DND-41 (cell line): Measurements from ENCODE around the gene PLXNA4.

Experiments used
- ATAC-seq: fragments of 200-7000 bp; cut with Tn5 transposase; 3 replicates; pipeline ENCODE4 v1.9.1; 2021; ENCODE audit warnings: low read depth; ENCODE audit not compliant: insufficient read depth
- DNase-seq: peaks from one replicate; pipeline ENCODE4 v3.0.0-alpha.2; 2020
- H2AFZ ChIP-seq: 2 replicates; pipeline ENCODE4 v1.6.0; 2012; ENCODE audit warnings: low read depth, low read length
- H3K27ac ChIP-seq: 2 replicates; pipeline ENCODE4 v1.5.1; 2012; ENCODE audit warnings: low read length, inconsistent platforms
- H3K27me3 ChIP-seq: fragments of 200-600 bp; sonication (generic); 2 replicates; pipeline ENCODE4 v1.6.0; 2012; ENCODE audit warnings: low read length, mild to moderate bottlenecking, inconsistent platforms; ENCODE audit not compliant: insufficient read depth, poor library complexity
- H3K36me3 ChIP-seq: 2 replicates; pipeline ENCODE4 v1.5.1; 2012; ENCODE audit warnings: low read length, inconsistent platforms; ENCODE audit not compliant: insufficient read depth
- H3K4me1 ChIP-seq: 2 replicates; pipeline ENCODE4 v1.5.1; 2012; ENCODE audit warnings: mild to moderate bottlenecking, low read length; ENCODE audit not compliant: insufficient read depth
- H3K4me2 ChIP-seq: 2 replicates; pipeline ENCODE4 v1.6.0; 2012; ENCODE audit warnings: mild to moderate bottlenecking, moderate library complexity, low read length, inconsistent platforms; ENCODE audit not compliant: insufficient read depth
- H3K4me3 ChIP-seq, 2 experiments: fragments of 200-600 bp in 1 of 2; shearing (Covaris generic) in 1 of 2; 2 replicates each; pipeline ENCODE4 v1.5.1; 2012 to 2016; ENCODE audit warnings: inconsistent platforms in 2 of 2, low read length in 2 of 2, mild to moderate bottlenecking in 2 of 2, low read depth in 1 of 2, moderate library complexity in 1 of 2
- H3K79me2 ChIP-seq: 2 replicates; pipeline ENCODE4 v1.6.0; 2012; ENCODE audit warnings: low read length, inconsistent platforms; ENCODE audit not compliant: insufficient read depth
- H3K9ac ChIP-seq: 2 replicates; pipeline ENCODE4 v1.6.0; 2012; ENCODE audit warnings: low read depth, mild to moderate bottlenecking, inconsistent platforms, low read length, moderate library complexity
- H3K9me3 ChIP-seq: 2 replicates; pipeline ENCODE4 v1.5.1; 2012; ENCODE audit warnings: low read length, moderate library complexity, mild to moderate bottlenecking, inconsistent platforms; ENCODE audit not compliant: insufficient read depth, severe bottlenecking
- H4K20me1 ChIP-seq: 2 replicates; pipeline ENCODE4 v1.6.0; 2012; ENCODE audit warnings: low read length; ENCODE audit not compliant: insufficient read depth
- CTCF ChIP-seq: IDR thresholded peaks from 2 replicates; pipeline ENCODE4 v1.5.1; 2012; ENCODE audit warnings: borderline replicate concordance, low read length, moderate library complexity, mild to moderate bottlenecking; ENCODE audit not compliant: poor library complexity, severe bottlenecking; ENCODE audit errors: extremely low read depth
- EZH2 ChIP-seq: IDR thresholded peaks from 3 replicates; pipeline ENCODE4 v1.6.1; 2012; ENCODE audit warnings: borderline replicate concordance, low read depth, mild to moderate bottlenecking, moderate library complexity, low read length, inconsistent platforms; ENCODE audit not compliant: severe bottlenecking

Gene PLXNA4

GRCh38 chr7:132569884-132570614, 6.2 kb downstream of the PLXNA4 start:
- Histone ChIP-seq H4K20me1 (no peaks in the 10 kb centered on the region), H3K27ac (no peak overlapping the region), H3K4me1 (no peaks in the 10 kb centered on the region), H3K9ac (no peak overlapping the region), H3K36me3 (no peaks in the 10 kb centered on the region), H3K27me3 (peaks cover 41% of the 10 kb centered on the region), H3K4me3 (no peak overlapping the region), H3K9me3 (no peaks in the 10 kb centered on the region), H3K4me2 (no peak overlapping the region), H3K79me2 (no peaks in the 10 kb centered on the region), H2AFZ (no peak overlapping the region)
- no peak for DNase-seq
- ATAC-seq = no peak
- TF ChIP-seq EZH2 (no peak), CTCF (no peak)

- H3K4me1 ChIP-seq = no peaks in the 10 kb centered on the region
- no peaks in the 10 kb centered on the region for H3K79me2 ChIP-seq
- H3K4me2 ChIP-seq = no peak overlapping the region
- TF ChIP-seq EZH2 (no peak), CTCF (no peak)
- H3K27ac ChIP-seq = no peak overlapping the region
- ATAC-seq (no peak), DNase-seq (no peak)
- H3K9ac ChIP-seq = no peak overlapping the region
- H3K36me3 ChIP-seq = no peaks in the 10 kb centered on the region
- no peak overlapping the region for H3K4me3 ChIP-seq
- no peaks in the 10 kb centered on the region for H3K9me3 ChIP-seq
- no peak overlapping the region for H2AFZ ChIP-seq
- H4K20me1 ChIP-seq = no peaks in the 10 kb centered on the region
- H3K27me3 ChIP-seq = peaks cover 47% of the 10 kb centered on the region
Measured at GRCh38 chr7:132568962-132569361, 7.3 kb downstream of the PLXNA4 start.

GRCh38 chr7:132565885-132566284, 10.4 kb downstream of the PLXNA4 start:
- no peak overlapping the region for H3K9ac ChIP-seq
- H3K27ac ChIP-seq = no peak overlapping the region
- TF ChIP-seq EZH2 (no peak), CTCF (no peak)
- DNase-seq (no peak), ATAC-seq (no peak)
- no peaks in the 10 kb centered on the region for H3K9me3 ChIP-seq
- no peak overlapping the region for H2AFZ ChIP-seq
- no peaks in the 10 kb centered on the region for H3K4me1 ChIP-seq
- H3K4me2 ChIP-seq = no peak overlapping the region
- H3K27me3 ChIP-seq = peaks cover 41% of the 10 kb centered on the region
- no peaks in the 10 kb centered on the region for H3K36me3 ChIP-seq
- no peaks in the 10 kb centered on the region for H3K79me2 ChIP-seq
- no peaks in the 10 kb centered on the region for H4K20me1 ChIP-seq
- no peak overlapping the region for H3K4me3 ChIP-seq
